GM19438 (cell line): ENCODE results near the gene CLSTN3.
A peak's percentile ranks its signal among the peaks of the same experiment; 100 is the strongest.
"Not testable (repeated sequence)": the region's sequence is repeated elsewhere in the genome, so short reads cannot be mapped to it uniquely, and the experiment has no call there.

Source experiments
- ATAC-seq: cut with Tn5 transposase; IDR thresholded peaks from one replicate; pipeline ENCODE4 v1.9.1; 2021; ENCODE audit warnings: low read depth; ENCODE audit not compliant: unreplicated experiment

Gene CLSTN3

GRCh38 chr12:7178481-7178880 is 48.3 kb downstream of the CLSTN3 start:
- ATAC-seq = no peak

DNA sequence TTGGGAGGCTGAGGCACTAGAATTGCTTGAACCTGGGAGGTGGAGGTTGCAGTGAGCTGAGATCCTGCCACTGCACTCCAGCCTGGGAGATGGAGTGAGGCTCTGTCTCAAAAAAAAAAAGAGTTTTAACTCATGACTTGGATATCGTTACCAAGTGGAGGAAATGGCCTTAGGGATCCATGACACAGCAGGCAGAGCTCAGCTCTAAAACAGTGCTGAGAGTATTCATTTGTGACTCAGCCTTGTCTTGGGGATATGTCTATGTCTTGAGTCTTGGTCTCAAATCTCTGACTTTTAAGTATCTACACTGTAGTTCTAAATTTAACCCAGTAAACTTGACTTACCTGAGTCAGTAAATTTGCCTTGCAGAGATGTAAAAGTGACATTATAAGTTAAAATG is 50.5 kb downstream of the CLSTN3 start:
- ATAC-seq = no peak

- ATAC-seq = not testable (repeated sequence)
Measured at GRCh38 chr12:7186058-7186457, 55.9 kb downstream of the CLSTN3 start.

DNA sequence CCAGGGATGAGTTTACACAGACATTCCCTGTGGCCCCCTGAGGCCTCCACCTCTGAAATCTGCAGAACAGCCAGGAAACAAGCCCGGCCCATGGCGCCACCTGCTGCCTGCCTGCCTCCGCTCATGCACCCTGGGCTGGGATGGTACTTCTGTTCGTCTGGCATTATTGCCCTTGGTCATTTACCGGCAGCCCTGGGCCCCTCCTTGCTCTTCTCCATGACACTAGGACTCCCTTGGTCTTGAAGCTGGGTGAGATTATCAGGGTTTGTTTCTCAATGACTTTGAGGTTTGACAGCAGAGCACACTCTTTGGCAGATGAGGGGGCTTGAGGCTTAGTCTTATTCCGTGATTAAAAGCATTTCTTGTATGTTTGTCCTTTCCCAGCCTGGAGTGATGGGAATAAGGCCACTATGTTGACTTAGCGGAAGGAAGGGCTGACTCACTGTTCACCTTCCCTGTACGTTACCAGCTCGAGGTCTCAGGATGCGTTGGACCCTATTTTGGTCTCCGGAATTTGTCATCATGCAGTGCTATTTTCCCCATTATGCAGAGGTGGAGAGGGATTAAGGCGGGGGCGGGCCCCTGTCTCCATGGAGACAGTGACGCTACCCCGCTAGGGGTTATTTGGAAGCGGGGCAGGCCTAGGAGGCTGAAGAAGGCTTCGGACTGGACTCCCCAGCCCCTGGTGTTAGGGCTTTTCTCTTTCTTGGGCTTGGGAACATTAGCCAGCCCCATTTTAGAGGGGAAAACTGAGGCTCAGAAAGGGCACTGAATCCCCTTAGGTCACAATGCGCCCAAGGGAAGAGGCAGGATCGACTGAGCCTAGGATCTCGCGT is 58.6 kb downstream of the CLSTN3 start:
- ATAC-seq = peak; percentile 21

- peak; percentile 91 for ATAC-seq
Measured at GRCh38 chr12:7189398-7190267, 59.5 kb downstream of the CLSTN3 start, which contains the start of gene PEX5. PEX5 (plus strand) TSS chr12:7189686; CDS start chr12:7190378, 692 bp downstream.

DNA sequence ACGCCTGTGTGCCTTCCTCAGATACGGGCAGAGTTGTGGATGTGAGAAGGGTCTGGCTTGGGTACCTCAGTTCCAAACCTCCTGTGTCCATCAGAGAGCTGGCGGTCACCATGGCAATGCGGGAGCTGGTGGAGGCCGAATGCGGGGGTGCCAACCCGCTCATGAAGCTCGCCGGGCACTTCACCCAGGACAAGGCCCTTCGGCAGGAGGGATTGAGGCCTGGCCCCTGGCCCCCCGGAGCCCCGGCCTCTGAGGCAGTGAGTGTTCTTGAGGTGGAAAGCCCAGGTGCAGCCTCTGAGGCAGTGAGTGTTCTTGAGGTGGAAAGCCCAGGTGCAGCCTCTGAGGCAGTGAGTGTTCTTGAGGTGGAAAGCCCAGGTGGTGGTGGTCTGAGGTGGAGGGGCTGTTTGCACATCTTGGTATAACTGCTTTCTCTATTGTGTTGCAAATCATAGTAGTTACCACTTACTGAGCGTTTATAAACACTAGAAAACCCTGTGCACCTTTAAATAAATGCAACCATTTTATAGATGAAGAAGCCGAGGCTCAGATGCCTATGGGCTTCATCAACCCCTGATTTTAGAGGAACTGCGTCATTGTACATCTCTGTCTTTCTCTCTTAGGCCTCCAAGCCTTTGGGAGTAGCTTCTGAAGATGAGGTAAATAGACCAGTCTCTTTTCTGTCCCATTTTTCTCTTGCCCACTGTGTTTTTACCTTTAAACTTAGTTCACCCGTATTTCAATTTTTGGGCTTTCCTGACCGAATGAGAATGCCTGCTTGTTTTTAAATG is 60.3 kb downstream of the CLSTN3 start:
- ATAC-seq = no peak

GRCh38 chr12:7193674-7194073 is 63.5 kb downstream of the CLSTN3 start:
- ATAC-seq = no peak

- no peak for ATAC-seq
Measured at GRCh38 chr12:7197841-7198240, 67.7 kb downstream of the CLSTN3 start.

GRCh38 chr12:7203109-7203508 is 72.9 kb downstream of the CLSTN3 start:
- no peak for ATAC-seq

GRCh38 chr12:7205091-7205490 is 74.9 kb downstream of the CLSTN3 start:
- no peak for ATAC-seq

- ATAC-seq = no peak
Measured at GRCh38 chr12:7206691-7207090, 76.5 kb downstream of the CLSTN3 start.

GRCh38 chr12:7207866-7208625 is 77.9 kb downstream of the CLSTN3 start:
- ATAC-seq = no peak
